ENCODE measurements around the gene BMPR1A.

Gene BMPR1A

GRCh38 chr10:86827639-86828038 lies 71.2 kb downstream of the BMPR1A start:
- TF ChIP-seq CTCF (IDR thresholded peaks at IDR 0.05; ENCODE audit: low read depth, low read length), result no peak
- DNase-seq (ENCODE audit: extremely low read depth, low read depth), result no peak

GRCh38 chr10:86828145-86828544 lies 71.7 kb downstream of the BMPR1A start:
- no peak for TF ChIP-seq CTCF (IDR thresholded peaks at IDR 0.05; ENCODE audit: low read depth, low read length)
- no peak for DNase-seq (ENCODE audit: extremely low read depth, low read depth)

- DNase-seq (ENCODE audit: extremely low read depth, low read depth), result no peak
- TF ChIP-seq CTCF (IDR thresholded peaks at IDR 0.05; ENCODE audit: low read depth, low read length), result no peak
These were observed 73.1 kb downstream of the BMPR1A start for GRCh38 chr10:86829472-86829871.

GRCh38 chr10:86830043-86830591 lies 73.7 kb downstream of the BMPR1A start:
- no peak for DNase-seq (ENCODE audit: extremely low read depth, low read depth)
- TF ChIP-seq CTCF (IDR thresholded peaks at IDR 0.05; ENCODE audit: low read depth, low read length), result no peak

- DNase-seq (ENCODE audit: extremely low read depth, low read depth), result no peak
- TF ChIP-seq CTCF (IDR thresholded peaks at IDR 0.05; ENCODE audit: low read depth, low read length), result no peak
These were observed 77.5 kb downstream of the BMPR1A start for GRCh38 chr10:86833969-86834368.

GRCh38 chr10:86836044-86836443 lies 79.6 kb downstream of the BMPR1A start:
- DNase-seq (ENCODE audit: extremely low read depth, low read depth), result no peak
- no peak for TF ChIP-seq CTCF (IDR thresholded peaks at IDR 0.05; ENCODE audit: low read depth, low read length)

GRCh38 chr10:86837663-86838062 lies 81.2 kb downstream of the BMPR1A start:
- no peak for TF ChIP-seq CTCF (IDR thresholded peaks at IDR 0.05; ENCODE audit: low read depth, low read length)

More at GRCh38 chr10:86837663-86838062, 81.2 kb downstream of the BMPR1A start:
- DNase-seq (ENCODE audit: extremely low read depth, low read depth), result no peak
